ENCODE measurements around the gene OSBP2. TPM values are rescaled to one million over a fixed set of nuclear protein-coding genes. Genes with fewer than 3 reads are reported as not detected.

OSBP2 gene
- total RNA-seq, 4 donors from 2014 or later: 1.9 to 3.9 (median 3.0) TPM

- no peak for DNase-seq
- Histone ChIP-seq H3K4me3 (no peak overlapping the region), H3K27ac (no peak overlapping the region), H3K9me3 (no peaks in the 10 kb centered on the region), H3K4me1 (peaks cover 0 to 7% (median 0%) of the 10 kb centered on the region in 3 donors), H3K36me3 (no peaks in the 10 kb centered on the region), H3K27me3 (no peaks in the 10 kb centered on the region)
- intact Hi-C loops (cut with DNase I): no loop called here
- 72% methylated on average over 7 of the region's 7 CpGs for WGBS, 2 donors
- TF ChIP-seq POLR2A (IDR thresholded peaks at IDR 0.05): no peak
- no peak for TF ChIP-seq CTCF (IDR thresholded peaks at IDR 0.05)
Observed at GRCh38 chr22:30747493-30747892, 52.8 kb downstream of the OSBP2 start.

- H3K9me3 ChIP-seq: no peaks in the 10 kb centered on the region
- no peak for DNase-seq
- 72 to 76% methylated on average over 3 of the region's 3 CpGs for WGBS, 2 donors
- H3K4me3 ChIP-seq: no peak overlapping the region
- intact Hi-C loops (cut with DNase I): no loop called here
- H3K27me3 ChIP-seq: no peaks in the 10 kb centered on the region
- no peak overlapping the region for H3K27ac ChIP-seq
- H3K36me3 ChIP-seq: no peaks in the 10 kb centered on the region
- H3K4me1 ChIP-seq: no peaks in the 10 kb centered on the region
- TF ChIP-seq CTCF (IDR thresholded peaks at IDR 0.05): no peak
- TF ChIP-seq POLR2A (IDR thresholded peaks at IDR 0.05): no peak
Observed at GRCh38 chr22:30749272-30749671, 54.6 kb downstream of the OSBP2 start.

GRCh38 chr22:30749849-30750248 is 55.2 kb downstream of the OSBP2 start:
- Histone ChIP-seq H3K4me1 (no peaks in the 10 kb centered on the region), H3K36me3 (no peaks in the 10 kb centered on the region), H3K27ac (no peak overlapping the region), H3K27me3 (no peaks in the 10 kb centered on the region), H3K4me3 (no peak overlapping the region), H3K9me3 (no peaks in the 10 kb centered on the region)
- 68 to 81% methylated on average over 5 to 6 of the region's 6 CpGs for WGBS, 2 donors
- TF ChIP-seq POLR2A (IDR thresholded peaks at IDR 0.05) (no peak), CTCF (IDR thresholded peaks at IDR 0.05) (no peak)
- intact Hi-C loops (cut with DNase I): loop anchor here (10.0 kb wide), 1 partner anchor 305 kb away; no protein-coding TSS in a partner anchor
- DNase-seq: no peak

- intact Hi-C loops (cut with DNase I): loop anchor here (10.0 kb wide), 1 partner anchor 307 kb away; no protein-coding TSS in a partner anchor
- Histone ChIP-seq H3K36me3 (no peaks in the 10 kb centered on the region), H3K27ac (no peak overlapping the region), H3K9me3 (no peaks in the 10 kb centered on the region), H3K27me3 (no peaks in the 10 kb centered on the region), H3K4me1 (no peaks in the 10 kb centered on the region), H3K4me3 (no peak overlapping the region)
- 79 to 86% methylated on average over 2 to 8 of the region's 10 CpGs for WGBS, 2 donors
- TF ChIP-seq POLR2A (IDR thresholded peaks at IDR 0.05) (no peak), CTCF (IDR thresholded peaks at IDR 0.05) (no peak)
- DNase-seq: no peak
Observed at GRCh38 chr22:30751529-30751928, 56.9 kb downstream of the OSBP2 start.

GRCh38 chr22:30752771-30753170 is 58.1 kb downstream of the OSBP2 start:
- 10 to 46% methylated on average over 1 of the region's 1 CpG for WGBS, 2 donors
- no peaks in the 10 kb centered on the region for H3K27me3 ChIP-seq
- intact Hi-C loops (cut with DNase I): loop anchor here (10.0 kb wide), 1 partner anchor 308 kb away; no protein-coding TSS in a partner anchor
- no peaks in the 10 kb centered on the region for H3K4me1 ChIP-seq
- no peak overlapping the region for H3K4me3 ChIP-seq
- no peaks in the 10 kb centered on the region for H3K36me3 ChIP-seq
- no peak overlapping the region for H3K27ac ChIP-seq
- DNase-seq: no peak
- H3K9me3 ChIP-seq: no peaks in the 10 kb centered on the region
- no peak for TF ChIP-seq CTCF (IDR thresholded peaks at IDR 0.05)
- TF ChIP-seq POLR2A (IDR thresholded peaks at IDR 0.05): no peak
